ENCODE data around the gene XYLT1. TPM values are rescaled to one million over a fixed set of nuclear protein-coding genes. Genes with fewer than 3 reads are reported as not detected.

XYLT1 gene
- total RNA-seq, 1 donor from 2014 or later = 0.23 TPM

DNA sequence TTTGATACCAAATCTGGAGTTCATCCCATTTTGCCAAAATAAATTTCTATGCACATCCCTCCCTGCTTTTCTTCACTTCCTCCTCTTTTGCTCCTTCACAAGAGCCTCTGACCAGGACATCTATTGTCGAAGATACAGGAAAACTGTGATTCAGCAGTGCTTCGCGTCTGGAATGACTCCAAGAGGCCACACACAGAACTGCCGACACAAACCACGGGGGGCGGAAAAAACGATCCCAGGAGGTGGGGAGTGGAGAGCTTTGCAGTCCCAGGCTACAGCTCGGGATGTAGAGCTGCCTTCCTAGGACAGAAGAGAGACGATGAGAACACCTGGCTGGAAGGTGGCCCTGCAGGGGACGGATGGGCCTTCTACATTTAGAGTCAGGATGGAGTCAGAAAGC, 102.8 kb downstream of the XYLT1 start:
- TF ChIP-seq, protein P1, sequence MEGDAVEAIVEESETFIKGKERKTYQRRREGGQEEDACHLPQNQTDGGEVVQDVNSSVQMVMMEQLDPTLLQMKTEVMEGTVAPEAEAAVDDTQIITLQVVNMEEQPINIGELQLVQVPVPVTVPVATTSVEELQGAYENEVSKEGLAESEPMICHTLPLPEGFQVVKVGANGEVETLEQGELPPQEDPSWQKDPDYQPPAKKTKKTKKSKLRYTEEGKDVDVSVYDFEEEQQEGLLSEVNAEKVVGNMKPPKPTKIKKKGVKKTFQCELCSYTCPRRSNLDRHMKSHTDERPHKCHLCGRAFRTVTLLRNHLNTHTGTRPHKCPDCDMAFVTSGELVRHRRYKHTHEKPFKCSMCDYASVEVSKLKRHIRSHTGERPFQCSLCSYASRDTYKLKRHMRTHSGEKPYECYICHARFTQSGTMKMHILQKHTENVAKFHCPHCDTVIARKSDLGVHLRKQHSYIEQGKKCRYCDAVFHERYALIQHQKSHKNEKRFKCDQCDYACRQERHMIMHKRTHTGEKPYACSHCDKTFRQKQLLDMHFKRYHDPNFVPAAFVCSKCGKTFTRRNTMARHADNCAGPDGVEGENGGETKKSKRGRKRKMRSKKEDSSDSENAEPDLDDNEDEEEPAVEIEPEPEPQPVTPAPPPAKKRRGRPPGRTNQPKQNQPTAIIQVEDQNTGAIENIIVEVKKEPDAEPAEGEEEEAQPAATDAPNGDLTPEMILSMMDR (conservative IDR thresholded peaks at IDR 0.05; ENCODE audit: low read depth, low read length) = no peak
- H3K4me3 ChIP-seq (ENCODE audit: low read depth, low read length) = no peak overlapping the region
- no peak for DNase-seq (ENCODE audit: low read depth)

DNA sequence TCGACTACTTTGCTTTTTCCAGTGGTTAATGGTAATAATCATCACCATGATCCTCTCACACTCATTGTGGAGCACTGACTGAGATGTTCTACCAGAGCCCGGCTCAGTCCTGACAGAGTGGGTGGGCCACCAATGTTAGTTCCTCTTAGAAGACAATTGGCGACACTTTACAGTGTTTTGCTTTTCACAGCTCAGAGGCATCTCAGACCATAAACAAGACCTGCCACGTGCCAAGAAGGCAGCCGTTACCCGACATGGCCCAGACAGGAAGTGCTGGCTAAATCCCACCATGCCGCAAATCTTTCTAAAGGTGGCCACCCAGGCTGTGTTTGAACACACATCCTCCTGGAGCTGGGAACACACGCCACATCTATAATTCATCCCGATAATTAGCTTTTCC, 103.7 kb downstream of the XYLT1 start:
- DNase-seq (ENCODE audit: low read depth) = no peak
- H3K4me3 ChIP-seq (ENCODE audit: low read depth, low read length) = no peak overlapping the region
- TF ChIP-seq, protein P1 (conservative IDR thresholded peaks at IDR 0.05; ENCODE audit: low read depth, low read length) = no peak

DNA sequence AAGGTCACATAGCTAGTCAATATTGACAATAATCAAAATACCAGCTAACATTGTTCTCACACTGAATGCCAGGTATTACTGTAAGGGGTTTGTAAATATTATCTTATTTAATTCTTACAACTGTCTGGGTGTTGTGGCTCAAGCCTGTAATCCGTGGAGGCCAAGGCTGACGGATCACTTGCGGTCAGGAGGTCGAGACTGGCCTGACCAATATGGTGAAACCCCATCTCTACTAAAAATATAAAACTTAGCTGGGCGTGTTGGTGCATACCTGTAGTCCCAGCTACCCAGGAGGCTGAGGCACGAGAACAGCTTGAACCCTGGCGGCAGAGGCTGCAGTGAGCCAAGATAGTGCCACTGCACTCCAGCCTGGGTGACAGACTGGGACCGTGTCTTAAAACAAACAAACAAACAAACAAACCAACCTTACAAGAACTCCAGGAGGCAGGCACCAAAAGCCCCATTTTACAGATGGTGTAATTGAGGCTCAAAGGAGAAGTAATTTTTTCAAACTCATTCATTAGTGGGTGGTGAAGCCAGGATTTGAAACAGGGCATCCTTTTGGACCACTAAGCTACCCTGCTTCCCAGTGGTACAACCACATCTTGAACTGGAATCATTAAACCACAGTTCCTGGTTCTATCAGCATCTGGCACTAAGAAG, 104.3 kb downstream of the XYLT1 start:
- TF ChIP-seq, protein P1 (conservative IDR thresholded peaks at IDR 0.05; ENCODE audit: low read depth, low read length) = no peak
- DNase-seq (ENCODE audit: low read depth) = no peak
- H3K4me3 ChIP-seq (ENCODE audit: low read depth, low read length) = no peak overlapping the region

DNA sequence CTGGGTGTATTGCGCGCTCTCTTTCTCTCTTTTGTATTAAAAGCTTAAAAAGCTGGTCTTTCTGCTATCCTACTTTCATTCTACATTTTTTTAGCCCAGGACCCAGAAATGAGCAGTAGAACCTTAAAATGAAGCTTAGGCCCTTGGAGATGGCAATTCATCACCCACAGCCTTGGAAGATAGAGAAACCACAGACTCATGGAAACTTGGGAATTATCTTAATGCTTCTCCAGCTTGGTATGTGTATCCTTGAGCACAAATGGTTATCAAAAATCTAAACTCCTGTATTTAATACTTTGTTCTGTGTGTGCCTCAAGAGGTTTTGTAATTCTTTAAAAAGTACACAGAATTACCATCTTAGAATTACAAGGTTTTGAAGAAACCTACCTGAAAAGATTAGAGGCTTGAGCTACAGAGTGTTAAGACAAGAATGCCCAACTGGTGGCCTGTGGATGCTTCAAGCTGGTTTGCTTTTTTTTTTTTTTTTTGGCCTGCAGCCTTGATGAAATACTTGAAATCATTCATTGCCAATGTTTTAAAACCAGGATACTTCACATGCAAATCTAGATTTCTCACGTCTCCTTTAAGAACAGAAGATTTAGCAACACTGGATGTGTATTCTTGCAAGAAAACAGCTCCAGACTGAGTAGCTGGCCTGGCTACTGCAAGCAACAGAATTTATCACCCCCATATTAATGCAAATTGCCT, 105.0 kb downstream of the XYLT1 start:
- H3K4me3 ChIP-seq (ENCODE audit: low read depth, low read length) = no peak overlapping the region

DNA sequence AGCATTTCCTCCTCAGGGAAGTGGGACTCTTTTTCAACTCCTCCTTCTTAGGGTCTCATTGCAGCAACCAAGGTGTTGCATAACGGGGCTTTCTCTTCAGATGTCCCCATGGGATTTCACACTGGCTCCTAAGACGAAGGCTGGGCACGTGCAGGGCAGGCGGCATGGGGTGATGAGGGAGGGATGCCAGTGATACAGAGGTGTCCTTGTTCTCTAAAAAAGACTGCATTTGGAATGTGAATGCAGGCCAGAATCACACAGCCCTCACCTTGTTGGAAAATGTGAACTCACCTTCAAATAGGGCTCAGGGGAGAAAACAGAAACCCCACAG, 105.6 kb downstream of the XYLT1 start:
- DNase-seq (ENCODE audit: low read depth) = no peak
- H3K4me3 ChIP-seq (ENCODE audit: low read depth, low read length) = no peak overlapping the region
- TF ChIP-seq, protein P1 (conservative IDR thresholded peaks at IDR 0.05; ENCODE audit: low read depth, low read length) = no peak

More for the DNA sequence above, 105.0 kb downstream of the XYLT1 start:
- TF ChIP-seq, protein P1 (conservative IDR thresholded peaks at IDR 0.05; ENCODE audit: low read depth, low read length) = no peak
- no peak for DNase-seq (ENCODE audit: low read depth)

DNA sequence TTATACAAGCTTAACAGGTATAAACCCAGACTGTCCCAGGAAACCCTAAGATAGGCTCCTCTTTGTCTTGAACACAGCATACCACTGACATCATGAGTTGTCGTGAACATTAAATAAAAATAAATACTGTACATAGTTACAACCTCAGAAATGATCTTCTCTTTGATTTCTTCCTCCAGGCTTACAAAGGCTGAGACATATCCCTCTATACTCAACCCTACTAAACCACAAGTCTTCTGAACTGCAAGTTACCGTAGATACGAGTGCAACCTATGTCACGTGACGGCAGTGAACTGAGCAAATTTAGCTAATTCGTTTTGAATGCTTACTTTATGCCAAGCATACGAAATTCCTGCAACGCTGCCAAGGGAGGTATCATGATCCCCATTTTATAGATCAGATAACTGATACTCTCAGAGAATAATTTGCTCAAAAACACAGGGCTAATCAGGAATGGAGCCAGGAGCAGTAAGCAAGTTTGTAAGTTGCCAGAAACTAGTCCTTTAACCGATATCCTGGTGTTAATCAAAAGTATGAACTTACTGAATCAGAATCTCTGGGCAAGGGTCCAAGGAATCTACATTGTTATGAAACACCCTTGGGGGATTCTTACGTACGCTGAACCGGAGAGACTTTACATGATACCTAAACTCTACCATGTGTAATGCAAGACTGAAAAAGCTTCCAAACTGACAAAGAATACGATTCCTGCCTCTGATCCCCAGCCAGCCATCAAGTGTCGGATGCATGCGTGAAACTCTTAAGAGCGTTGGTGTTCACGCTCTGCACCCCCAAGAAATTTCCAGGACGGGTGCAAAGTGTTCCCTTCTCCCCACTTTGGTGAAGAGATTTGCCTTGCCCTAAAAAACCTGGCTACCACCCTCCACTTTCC, 106.2 kb downstream of the XYLT1 start:
- TF ChIP-seq, protein P1 (conservative IDR thresholded peaks at IDR 0.05; ENCODE audit: low read depth, low read length) = no peak
- DNase-seq (ENCODE audit: low read depth) = no peak
- H3K4me3 ChIP-seq (ENCODE audit: low read depth, low read length) = no peak overlapping the region
